GM23248 (cell line): ENCODE data around the gene UBTD2.

ENCODE experiments used
- EZH2 ChIP-seq: fragments of 200-600 bp; sonication (generic); IDR thresholded peaks from 2 replicates; pipeline ENCODE4 v1.6.1; 2018; ENCODE audit warnings: antibody characterized with exemption, mild to moderate bottlenecking; ENCODE audit not compliant: insufficient read depth, poor library complexity, severe bottlenecking
- EZH2phosphoT487 ChIP-seq: fragments of 200-600 bp; sonication (generic); IDR thresholded peaks from 2 replicates; pipeline ENCODE4 v1.6.1; 2018; ENCODE audit warnings: antibody characterized with exemption, moderate library complexity, mild to moderate bottlenecking, low read depth; ENCODE audit not compliant: insufficient read depth

- no peak for TF ChIP-seq EZH2
- TF ChIP-seq EZH2phosphoT487 = no peak
These were observed 48.3 kb downstream of the UBTD2 start for GRCh38 chr5:172235132-172235780.
